ENCODE measurements around the gene NAALADL2.
"Not testable (repeated sequence)": the region's sequence is repeated elsewhere in the genome, so short reads cannot be mapped to it uniquely, and the experiment has no call there.

Gene NAALADL2

DNA sequence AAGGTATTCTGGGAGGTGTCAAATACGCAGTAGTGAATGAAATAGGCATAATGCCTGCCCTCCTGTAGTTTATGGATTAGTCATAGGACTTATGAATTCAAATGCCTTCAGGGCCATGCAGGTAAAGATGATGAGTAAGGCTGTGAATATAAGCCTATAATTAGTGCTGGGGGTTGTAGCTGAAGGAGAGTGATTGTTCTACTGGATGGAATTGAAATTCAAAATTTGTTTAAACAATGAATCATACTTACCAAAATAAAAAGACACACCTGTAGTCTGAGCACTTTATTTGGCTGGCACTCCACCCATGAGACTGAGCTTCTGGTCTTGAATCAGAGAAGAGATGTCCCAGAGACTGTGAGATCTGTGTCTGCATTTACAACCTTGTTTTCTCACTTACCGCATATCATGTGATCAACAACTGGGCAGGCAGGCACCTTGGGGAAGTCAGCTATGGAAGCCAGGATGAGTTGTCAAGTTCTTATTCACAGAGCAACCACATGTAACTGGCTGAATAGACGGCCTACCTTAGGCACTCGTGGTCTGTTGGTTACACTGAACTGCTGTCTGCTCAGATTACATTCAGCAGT lies 291.8 kb downstream of the NAALADL2 start:
- DNase-seq, result peak; percentile 99

DNA sequence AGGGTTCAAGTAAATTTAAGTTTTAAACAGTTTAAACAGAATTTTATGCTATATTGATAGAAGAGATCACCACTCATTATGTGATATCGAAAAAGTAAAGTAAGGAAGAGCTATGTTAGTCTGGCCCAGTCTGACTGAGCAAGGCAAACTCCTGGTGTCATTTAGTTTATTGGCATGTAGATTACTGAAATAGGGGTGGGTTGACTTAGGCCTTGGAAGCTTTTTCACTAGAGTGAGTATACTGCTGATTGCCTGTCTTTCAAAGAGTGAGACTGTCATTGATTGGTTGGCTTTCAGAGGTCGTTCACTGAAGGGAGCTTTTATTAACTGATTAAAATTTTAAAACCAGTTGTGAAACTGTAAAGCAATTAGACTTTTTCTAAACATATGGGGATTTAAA lies 294.5 kb downstream of the NAALADL2 start:
- DNase-seq, result no peak

DNA sequence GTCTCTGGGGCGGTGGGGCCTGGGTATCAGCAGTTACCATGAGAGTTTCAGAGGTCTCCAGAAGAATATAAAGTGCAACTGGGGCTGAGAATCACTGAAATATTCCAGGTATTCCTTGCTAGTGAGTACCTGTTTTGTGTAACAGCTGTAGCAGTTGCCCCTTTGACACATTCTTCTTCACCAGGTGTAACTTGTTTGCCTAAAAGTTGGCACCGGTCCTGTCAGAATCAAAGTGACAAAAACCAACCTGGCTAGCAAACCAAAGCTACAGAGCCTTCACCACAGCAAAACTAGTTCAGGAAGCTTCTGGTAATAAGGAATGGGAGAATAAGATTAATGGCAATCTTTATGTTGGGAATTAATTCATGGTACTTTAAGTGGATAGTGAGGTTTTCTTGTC lies 296.0 kb downstream of the NAALADL2 start:
- peak; percentile 31 for DNase-seq

DNA sequence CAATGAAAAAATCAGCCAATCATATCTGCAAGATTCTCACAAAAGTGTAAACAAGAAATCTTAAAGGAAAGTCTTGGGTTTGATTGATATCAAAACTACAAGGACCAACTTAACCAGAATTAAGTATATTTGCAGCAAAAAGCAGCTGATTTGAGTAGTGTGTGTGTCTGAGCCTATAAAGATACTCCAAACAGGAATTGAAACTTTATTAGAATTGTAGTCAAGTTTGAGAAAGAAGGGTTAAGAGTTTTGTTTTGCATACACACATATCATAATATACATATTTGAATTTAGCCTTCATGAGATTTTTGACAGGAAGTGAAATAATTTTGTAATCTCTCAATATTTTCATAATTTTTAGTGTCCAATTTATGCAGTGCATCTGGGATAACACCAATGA lies 300.1 kb downstream of the NAALADL2 start:
- DNase-seq, result no peak

DNA sequence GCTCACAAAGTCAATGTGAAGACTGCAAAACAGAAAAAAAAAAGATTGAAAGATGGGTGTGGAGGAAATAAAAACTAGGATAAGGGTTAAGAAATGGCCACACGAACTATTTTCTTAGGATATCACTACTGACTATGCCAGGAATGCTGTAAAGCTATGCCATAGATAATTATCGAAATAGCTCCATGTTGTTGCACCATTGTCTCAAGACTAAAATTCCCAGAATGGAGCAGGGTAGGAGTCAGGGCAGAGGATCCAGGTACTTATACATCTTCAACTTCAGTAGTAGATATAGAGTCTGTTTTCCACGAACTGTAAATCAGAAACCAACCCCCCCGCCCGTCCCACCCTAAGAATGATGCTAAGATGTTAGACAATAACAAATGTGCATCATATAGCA lies 302.2 kb downstream of the NAALADL2 start:
- DNase-seq, result no peak

DNA sequence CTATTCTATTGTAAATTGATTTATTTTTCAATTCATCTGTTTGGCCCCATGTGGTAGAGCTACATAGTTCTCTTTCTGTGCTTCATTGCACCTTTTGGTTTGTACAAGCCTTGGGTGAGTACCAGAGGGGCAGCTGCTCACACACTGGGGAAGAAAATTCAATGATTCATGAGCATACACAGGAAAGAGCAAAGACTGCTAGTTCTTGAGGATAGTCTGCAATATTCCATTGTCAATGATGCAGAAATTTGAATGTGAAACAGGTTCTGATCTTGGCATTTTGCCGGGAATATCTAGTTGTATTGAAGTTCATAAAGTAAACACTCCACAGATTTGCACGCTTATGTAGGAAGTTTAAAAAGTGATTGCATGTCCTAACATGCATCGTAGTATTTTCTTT lies 304.6 kb downstream of the NAALADL2 start:
- DNase-seq, result peak; percentile 97

DNA sequence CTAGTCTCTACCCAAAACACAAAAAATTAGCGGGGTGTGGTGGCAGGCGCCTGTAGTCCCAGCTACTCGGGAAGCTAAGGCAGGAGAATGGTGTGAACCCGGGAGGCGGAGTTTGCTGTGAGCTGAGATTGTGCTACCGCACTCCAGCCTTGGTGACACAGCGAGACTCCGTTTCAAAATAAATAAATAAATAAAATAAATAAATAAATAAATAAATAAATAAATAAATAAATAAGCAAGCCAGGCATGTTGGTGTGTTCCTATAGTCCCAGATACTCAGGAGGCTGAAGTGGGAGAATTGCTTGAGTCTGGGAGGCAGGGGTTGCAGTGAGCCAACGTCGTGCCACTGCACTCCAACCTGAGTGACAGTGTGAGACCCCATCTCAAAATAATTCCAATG lies 314.0 kb downstream of the NAALADL2 start:
- not testable (repeated sequence) for DNase-seq

DNA sequence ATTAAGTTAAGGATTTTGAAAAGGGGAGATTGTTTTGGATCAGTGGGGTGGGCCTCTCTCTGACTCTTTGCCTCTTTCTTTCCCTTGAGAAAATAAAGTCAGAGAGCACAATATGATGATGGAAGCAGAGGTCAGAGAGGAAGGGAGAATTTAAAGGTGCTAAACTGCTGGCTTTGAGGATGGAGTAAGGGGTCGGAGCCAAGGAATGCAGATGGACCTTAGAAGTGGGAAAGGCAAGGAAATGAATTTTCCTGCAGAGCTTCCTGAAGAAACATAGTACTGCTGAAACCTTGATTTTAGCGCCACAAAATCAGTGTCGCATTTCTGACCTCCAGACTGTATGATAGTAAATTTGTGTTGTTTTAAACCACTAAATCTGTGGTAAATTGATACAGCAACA lies 317.4 kb downstream of the NAALADL2 start:
- no peak for DNase-seq

DNA sequence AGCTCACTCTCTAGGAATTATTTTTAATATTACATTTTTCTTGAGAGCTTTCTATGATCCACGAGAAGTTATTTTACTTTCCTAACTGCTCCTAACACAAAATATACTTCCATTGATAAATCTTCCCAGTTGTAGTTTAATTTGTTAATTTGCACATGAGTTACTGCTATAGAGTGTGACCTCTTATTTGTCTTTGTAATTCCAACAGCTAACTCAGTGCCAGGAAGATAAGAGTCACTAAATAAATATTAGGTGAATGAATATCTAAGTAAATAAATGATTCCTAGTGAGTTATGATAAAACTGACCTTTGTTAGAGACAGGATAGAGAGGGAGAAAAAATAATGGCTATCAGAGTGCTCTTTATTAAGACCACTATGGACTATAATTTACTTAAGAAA lies 319.9 kb downstream of the NAALADL2 start:
- peak; percentile 83 for DNase-seq

DNA sequence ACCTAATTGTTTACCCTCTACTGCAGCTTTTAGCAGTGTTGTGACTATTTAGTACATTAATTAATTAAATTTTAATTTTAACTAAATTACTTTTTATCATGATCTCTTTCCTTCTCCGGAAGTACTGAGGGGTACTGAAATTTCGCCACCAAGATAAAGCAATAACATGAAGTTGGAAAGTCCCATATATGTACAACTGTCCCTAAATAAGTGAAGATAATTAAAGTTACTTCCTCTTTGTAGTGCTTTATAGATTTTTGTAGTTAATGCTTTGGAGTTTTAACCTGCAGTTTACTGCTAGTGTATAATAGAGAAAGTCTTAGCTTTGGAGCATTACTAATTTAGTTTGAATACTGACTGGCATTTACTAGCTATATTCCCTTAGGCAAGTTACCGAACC lies 325.3 kb downstream of the NAALADL2 start:
- no peak for DNase-seq

DNA sequence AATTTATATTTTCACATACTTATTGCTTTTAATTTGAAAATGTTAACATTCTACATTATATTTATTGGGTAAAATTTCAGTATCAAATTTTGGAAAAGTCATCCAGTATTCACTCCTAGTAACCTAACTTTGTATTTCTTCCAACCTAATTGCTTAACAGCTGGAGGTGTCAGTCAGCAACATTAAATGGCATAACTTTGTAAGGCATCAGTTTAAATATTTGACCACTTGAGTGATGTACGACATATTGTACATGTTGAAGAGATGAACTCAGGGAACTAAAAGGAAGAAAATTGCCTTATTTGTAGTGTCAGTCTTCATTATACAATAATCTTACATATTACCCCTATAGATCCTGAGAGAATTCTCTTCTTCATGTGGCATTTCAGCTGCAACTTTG lies 326.8 kb downstream of the NAALADL2 start:
- no peak for DNase-seq

DNA sequence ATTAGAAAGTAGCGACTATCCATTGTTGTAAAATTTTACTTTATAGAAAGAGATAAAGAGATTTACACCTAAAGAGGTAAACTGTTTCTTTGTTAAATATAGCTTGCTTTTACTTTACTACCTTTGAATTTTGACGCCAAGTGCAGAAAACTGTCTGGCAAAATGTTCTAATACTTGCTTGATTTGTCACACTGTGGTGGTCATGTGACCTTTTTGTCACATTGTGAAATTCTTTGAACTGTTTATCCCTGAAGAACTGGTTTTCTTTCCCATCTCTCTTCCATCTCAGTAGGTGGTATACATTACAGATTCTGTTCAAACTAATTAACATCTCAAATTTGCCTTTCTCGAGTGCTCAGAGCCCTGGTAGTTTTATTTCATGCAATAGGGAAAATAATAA lies 327.4 kb downstream of the NAALADL2 start:
- DNase-seq, result no peak

DNA sequence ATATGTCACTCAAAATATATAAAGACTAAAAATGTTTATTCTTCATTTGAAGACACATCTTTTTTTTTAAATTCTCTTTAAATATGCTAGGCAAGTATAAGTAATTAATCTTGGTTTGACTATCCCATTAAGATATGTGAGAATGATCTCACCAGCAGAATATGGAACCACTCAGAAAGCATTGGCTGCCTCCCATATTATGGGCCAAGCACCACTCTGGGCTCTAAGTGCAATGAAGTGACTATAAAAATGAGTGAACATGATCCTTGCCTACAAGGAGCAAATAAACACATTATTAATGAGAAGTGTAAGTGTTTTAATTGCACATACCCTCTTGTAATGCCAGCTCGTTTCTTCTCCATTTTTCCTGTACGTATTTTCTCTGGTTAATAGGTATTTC lies 328.5 kb downstream of the NAALADL2 start:
- DNase-seq, result no peak

DNA sequence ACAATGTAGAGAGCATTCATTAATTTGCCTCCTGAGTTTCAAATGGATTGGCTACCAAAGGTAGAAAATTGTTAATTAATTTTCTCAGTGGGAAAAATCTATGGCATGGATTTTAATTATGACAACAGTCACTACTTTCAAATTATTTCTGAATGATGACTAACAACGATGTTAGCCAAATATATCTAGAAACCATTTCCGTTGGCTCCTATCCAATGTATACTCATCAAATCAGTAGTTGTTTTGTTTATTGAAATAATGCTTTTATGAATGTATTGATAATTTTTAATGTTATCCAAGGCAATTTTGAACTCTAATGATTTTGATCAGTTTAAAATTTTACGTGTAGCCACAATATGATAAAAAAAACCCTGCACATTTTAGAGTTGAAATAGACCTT lies 333.4 kb downstream of the NAALADL2 start:
- no peak for DNase-seq

DNA sequence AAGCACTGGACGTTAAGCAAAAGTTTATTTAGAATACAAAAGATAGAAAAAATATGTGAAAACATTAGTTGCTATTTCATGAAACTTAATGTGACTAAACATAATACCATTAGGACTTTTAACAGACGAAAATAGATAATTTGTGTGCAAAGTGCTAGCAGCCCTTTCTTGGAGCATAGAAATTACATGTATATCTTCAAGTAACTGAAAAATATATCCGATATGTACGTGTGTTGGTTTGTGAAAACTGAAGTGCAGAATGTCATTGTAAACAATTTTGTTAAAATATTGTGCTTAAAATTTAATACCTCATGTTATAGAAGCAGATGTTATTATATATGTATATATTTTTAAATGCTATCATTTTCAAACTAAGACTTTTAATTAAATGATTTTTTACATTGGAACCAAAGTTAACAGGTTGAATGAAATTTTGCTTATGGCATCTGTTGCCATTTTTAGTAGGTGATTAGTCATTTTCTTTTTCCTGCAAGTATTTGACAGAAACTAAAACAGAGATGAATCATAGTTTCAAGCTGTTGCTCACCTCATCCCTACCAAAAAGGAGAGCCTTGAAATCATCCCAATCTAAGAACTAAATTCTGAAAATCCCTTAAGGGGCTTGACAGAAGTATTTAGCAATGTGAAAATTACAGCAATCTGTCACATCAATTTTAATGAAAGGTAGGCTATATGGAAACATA lies 334.8 kb downstream of the NAALADL2 start:
- no peak for DNase-seq

DNA sequence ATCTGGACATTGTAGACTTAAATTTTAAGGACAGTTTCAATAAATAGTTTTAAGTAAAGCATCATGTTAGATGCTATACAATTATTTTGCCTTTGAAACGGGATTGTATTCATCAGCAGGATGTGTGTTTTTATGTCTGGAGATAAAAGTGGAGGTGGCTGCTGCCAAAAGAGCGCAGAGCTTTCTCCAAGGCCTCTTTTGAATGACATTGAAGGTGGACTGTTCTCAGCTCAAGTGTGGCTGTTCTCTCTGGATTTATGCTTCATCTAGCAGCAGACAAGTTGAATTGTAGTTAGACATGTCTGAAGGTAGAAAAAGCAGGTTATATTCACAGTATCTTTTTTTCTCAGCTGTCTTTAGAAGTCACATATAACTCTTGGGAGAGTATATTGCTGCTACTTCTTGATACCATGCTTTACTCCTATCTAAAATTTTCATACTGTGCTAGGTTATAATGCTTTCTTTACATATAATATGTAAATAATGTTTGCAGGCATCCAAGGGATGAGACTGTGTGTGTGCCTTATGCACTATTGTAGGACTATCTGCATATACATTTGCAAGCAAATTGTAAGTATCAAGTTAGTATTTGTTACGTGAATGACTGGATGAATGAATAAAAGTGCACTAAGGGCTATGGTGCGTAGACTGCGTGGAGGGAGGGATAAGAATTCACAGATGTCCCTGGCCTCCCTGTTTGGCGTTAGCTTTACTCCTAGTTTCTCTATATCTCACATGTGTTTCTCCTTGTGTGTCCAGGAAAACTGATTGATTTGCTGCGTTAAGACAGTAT lies 340.1 kb downstream of the NAALADL2 start:
- DNase-seq, result no peak

DNA sequence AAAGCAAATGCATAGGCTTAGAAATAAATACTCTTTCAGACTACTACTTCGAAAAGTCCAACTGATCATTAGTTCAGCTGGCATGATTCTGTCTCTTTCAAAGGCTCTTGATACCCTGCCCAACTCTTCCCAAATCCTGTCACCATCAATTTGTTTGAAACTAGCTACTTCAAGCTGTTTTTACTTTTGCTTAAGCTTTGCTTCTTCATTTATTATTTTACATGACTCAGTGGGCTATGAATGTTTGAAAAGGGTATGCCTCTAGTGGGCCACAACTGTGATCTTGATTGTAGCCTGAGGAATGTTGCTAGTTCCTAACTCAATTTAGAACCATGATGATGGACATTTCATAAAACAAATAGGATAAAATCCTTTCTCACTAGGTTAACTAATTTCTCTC lies 340.8 kb downstream of the NAALADL2 start:
- DNase-seq, result no peak

DNA sequence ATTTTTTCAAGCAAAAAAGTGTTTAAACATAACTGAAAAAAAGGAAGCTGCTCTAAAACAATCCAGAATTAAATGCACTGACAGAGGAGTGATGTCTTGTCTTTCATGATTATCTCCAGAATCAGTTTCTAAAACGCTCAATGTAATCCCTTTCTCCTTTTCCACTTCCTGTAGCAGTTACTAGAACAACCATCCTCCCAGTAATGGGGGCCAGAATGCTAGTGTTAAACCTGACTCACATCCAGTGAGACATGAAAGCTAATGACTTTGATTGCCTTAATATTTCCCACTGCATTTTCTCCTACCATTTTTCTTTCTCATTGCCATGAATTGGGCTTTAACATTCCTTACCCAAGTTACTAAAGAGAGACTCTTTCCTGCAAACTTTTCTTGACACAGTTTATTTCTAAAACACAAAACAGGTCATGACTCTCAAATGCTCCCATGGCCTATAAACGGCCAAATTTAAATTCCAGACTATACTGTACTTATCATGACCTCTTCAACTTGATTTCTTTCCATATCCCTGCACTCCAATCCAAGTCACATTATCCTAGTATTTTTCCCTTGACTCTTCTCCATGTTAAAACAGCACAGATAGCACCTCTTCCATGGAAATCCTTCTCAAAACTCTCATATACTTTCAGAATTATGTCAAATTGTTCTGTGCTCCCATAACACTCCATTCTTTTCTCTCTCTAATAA lies 341.4 kb downstream of the NAALADL2 start:
- DNase-seq, result no peak

DNA sequence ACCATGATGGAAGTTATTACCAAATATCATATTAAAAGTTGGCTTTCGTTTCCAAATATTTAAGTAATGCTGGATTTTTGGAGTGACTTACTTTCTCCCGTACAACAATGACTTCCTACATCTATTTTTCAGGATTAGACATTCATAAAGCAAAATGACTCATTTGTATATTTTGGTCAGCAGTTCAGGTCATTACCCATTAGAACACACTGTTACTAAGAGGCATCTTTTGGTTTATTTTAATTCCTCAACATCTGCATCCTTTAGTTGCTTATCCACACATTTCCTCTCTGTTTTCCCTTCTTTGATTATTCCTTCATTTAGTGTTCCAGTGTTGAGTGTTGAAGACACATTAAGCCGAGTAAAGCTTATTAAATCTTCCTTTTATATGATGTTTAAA lies 348.2 kb downstream of the NAALADL2 start:
- DNase-seq, result no peak

DNA sequence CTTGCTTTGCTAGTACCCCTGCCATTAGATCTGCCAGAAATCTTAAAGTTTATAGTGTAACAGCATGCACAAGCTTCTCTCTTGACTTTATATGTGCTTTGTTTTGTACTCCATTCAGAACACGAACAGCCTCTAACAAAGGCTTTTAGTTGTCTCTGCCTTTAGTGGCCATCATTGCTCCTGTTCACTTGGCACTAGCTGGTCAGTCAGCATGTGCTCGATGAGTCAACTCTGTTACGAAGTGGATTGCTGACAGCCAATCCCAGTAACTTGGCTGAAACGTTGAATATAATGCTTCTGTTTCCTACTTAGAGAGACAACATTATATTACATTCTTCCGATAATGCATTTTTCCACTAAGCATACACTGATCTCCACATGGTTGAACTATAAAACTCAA lies 349.2 kb downstream of the NAALADL2 start:
- DNase-seq, result no peak

DNA sequence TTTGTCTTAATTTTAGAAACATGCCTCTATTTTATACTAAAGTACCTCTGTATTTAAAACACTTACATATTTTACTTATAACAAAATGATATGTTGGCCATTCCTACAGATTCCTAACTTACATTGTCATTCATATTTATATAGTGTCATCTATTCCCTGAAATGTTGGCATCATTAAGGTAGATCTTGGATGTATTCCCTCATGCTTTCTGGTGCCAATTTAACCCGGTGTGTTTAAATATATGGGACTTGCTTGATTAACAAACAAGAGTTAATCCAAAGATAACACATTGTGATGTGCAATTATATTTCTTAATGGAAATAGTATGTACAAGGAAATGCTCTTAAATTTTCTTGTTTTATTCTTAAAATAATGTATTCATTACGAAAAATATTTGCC lies 352.3 kb downstream of the NAALADL2 start:
- DNase-seq, result no peak

DNA sequence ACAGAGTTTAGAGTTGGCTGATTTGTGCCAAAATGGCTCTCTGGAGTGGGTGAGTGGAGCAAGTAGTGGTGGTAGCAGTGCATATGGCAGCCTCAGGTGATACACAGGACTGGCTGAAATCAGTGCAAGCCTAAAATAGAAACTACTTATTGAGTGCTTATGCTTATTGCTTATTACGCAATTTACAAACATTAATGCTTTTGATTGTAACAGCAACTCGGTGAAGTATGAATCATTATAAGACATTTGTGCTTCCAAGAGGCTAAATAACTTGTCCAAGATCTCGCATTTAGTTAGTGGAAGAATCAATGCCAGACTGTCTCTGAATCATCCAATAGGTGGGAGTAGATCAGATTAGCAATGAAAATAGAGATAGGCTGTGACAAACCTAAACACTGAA lies 353.8 kb downstream of the NAALADL2 start:
- DNase-seq, result no peak

DNA sequence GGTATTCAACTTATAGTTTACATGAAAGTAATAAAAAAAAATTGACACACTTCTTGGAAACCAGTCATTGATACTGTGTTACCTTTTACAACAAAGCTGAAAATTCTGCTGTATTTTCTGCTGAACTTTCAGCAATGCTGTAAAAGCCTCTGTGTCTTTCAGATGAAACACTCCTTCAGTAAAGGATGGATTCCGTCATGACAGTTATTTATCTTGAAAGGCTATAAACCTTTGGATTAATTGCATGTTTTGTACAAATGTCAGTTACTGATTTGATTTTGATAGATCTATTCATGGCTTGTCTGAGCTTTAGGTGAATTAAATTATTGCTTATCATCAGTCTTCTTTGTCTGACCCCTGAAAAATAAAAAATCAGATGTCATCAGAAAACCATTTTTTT lies 355.1 kb downstream of the NAALADL2 start:
- no peak for DNase-seq

DNA sequence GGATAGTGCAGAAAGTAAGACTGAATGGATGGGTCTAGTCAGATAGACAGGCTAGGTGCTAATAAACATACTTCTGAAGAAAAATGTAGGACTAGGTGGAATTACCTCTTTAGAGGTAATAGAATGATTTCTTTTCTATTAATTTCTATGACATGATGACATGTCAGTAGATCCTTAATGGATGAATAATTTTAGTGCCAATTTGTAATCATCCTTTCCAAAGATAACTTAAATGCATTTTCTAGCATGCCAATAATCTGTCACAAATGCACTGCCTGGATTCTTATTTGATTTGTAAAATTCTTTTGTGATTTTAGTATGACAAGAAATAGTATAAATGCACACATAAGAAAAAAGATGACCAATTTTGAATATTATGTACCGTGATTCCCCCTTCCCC lies 356.7 kb downstream of the NAALADL2 start:
- no peak for DNase-seq

Measured in NCI-H146 (cell line).